AG09309 (cell line): Measurements from ENCODE around the gene NEU4.

Experiments
- DNase-seq: peaks from one replicate; pipeline ENCODE4 v3.0.0-alpha.2; 2010; ENCODE audit warnings: low read depth
- H3K4me3 ChIP-seq: 2 replicates; pipeline ENCODE4 v1.5.1; 2011; ENCODE audit warnings: mild to moderate bottlenecking, low read depth, low read length, moderate library complexity; ENCODE audit not compliant: control insufficient read depth
- CTCF ChIP-seq: IDR thresholded peaks from 2 replicates; pipeline ENCODE4 v1.5.1; 2011; ENCODE audit warnings: mild to moderate bottlenecking, low read depth, low read length, inconsistent platforms; ENCODE audit not compliant: insufficient read depth, control insufficient read depth; ENCODE audit errors: missing control alignments

Gene NEU4

GRCh38 chr2:241859436-241860183, 50.6 kb downstream of the NEU4 start:
- DNase-seq, result no peak
- peak overlapping the region; percentile 15 for H3K4me3 ChIP-seq
- TF ChIP-seq CTCF, result peak; percentile 15

GRCh38 chr2:241860184-241861078, 51.4 kb downstream of the NEU4 start:
- H3K4me3 ChIP-seq, result no peak overlapping the region
- no peak for DNase-seq
- TF ChIP-seq CTCF, result no peak

- no peak for DNase-seq
- TF ChIP-seq CTCF, result no peak
- H3K4me3 ChIP-seq, result no peak overlapping the region
These were observed 52.3 kb downstream of the NEU4 start for GRCh38 chr2:241861264-241861663.

GRCh38 chr2:241862093-241862492, 53.1 kb downstream of the NEU4 start:
- no peak for DNase-seq
- no peak overlapping the region for H3K4me3 ChIP-seq
- TF ChIP-seq CTCF, result no peak

GRCh38 chr2:241862775-241863535, 54.0 kb downstream of the NEU4 start:
- no peak overlapping the region for H3K4me3 ChIP-seq
- DNase-seq, result no peak
- TF ChIP-seq CTCF, result no peak

- no peak for DNase-seq
- TF ChIP-seq CTCF, result no peak
- no peak overlapping the region; the same call in 1 of the 2 replicates for H3K4me3 ChIP-seq
These were observed 54.6 kb downstream of the NEU4 start for GRCh38 chr2:241863536-241863954.
